ENCODE data around the gene MORN3.
A peak's percentile ranks its signal among the peaks of the same experiment; 100 is the strongest.

DNA sequence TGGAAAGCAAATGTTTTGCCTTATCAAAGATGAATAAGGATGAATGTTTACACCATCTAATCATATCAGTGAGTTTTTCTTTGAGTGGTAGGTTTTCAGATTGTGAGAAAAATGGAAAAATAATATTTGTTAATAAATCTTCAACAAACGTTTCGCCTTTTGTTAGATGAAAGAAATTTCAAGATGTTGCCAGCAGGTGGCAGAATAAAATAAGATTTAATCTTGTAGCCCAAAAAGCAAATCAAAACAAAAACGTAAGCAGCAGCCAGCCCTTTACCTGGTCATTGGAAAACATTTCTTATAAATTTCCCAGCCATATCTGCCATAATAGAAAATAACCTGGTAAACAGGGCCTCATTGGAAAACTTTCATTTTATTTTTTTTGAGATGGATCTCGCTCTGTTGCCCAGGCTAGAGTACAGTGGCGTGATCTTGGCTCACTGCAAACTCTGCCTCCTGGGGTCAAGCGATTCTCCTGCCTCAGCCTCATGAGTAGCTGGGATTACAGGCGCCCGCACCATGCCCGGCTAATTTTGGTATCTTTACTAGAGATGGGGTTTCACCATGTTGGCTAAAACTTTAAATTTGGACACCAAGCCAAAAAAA, 27.7 kb upstream of the MORN3 start:
- TF ChIP-seq EZH2 (IDR thresholded peaks at IDR 0.05; ENCODE audit: low read length) = no peak
- TF ChIP-seq, protein P1, sequence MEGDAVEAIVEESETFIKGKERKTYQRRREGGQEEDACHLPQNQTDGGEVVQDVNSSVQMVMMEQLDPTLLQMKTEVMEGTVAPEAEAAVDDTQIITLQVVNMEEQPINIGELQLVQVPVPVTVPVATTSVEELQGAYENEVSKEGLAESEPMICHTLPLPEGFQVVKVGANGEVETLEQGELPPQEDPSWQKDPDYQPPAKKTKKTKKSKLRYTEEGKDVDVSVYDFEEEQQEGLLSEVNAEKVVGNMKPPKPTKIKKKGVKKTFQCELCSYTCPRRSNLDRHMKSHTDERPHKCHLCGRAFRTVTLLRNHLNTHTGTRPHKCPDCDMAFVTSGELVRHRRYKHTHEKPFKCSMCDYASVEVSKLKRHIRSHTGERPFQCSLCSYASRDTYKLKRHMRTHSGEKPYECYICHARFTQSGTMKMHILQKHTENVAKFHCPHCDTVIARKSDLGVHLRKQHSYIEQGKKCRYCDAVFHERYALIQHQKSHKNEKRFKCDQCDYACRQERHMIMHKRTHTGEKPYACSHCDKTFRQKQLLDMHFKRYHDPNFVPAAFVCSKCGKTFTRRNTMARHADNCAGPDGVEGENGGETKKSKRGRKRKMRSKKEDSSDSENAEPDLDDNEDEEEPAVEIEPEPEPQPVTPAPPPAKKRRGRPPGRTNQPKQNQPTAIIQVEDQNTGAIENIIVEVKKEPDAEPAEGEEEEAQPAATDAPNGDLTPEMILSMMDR (optimal IDR thresholded peaks at IDR 0.05 in 1 of 3, IDR thresholded peaks at IDR 0.05 in 1 of 3, conservative IDR thresholded peaks at IDR 0.05 in 1 of 3; ENCODE audit: extremely low read depth in 1 of 3, insufficient read depth in 2 of 3, low read length in 3 of 3) = peak in 1 of 3 experiments; percentile 23

Measured in keratinocyte (primary cell).